HG03159 (cell line): Measurements from ENCODE around the gene ARHGAP6.
"Not testable (repeated sequence)": the region's sequence is repeated elsewhere in the genome, so short reads cannot be mapped to it uniquely, and the experiment has no call there.

ENCODE experiments used
- ATAC-seq: cut with Tn5 transposase; IDR thresholded peaks from one replicate; pipeline ENCODE4 v1.9.1; 2021; ENCODE audit warnings: mild to moderate bottlenecking, moderate library complexity; ENCODE audit not compliant: unreplicated experiment

Gene ARHGAP6

GRCh38 chrX:11533199-11533651, 132.5 kb downstream of the ARHGAP6 start:
- peak; percentile 88 for ATAC-seq

GRCh38 chrX:11532291-11533078, 133.2 kb downstream of the ARHGAP6 start:
- ATAC-seq = no peak

- ATAC-seq = no peak
These were observed 134.5 kb downstream of the ARHGAP6 start for GRCh38 chrX:11531226-11531625.

GRCh38 chrX:11530621-11531020, 135.1 kb downstream of the ARHGAP6 start:
- ATAC-seq = no peak

- no peak for ATAC-seq
These were observed 137.1 kb downstream of the ARHGAP6 start for GRCh38 chrX:11528623-11529022.

GRCh38 chrX:11525685-11526084, 140.0 kb downstream of the ARHGAP6 start:
- ATAC-seq = no peak

- not testable (repeated sequence) for ATAC-seq
These were observed 146.5 kb downstream of the ARHGAP6 start for GRCh38 chrX:11519234-11519633.

GRCh38 chrX:11509786-11510185, 155.9 kb downstream of the ARHGAP6 start:
- ATAC-seq = no peak

GRCh38 chrX:11504234-11504633, 161.5 kb downstream of the ARHGAP6 start:
- no peak for ATAC-seq

- ATAC-seq = no peak
These were observed 166.4 kb downstream of the ARHGAP6 start for GRCh38 chrX:11499076-11500044.

GRCh38 chrX:11491375-11491774, 174.3 kb downstream of the ARHGAP6 start:
- not testable (repeated sequence) for ATAC-seq

- no peak for ATAC-seq
These were observed 181.4 kb downstream of the ARHGAP6 start for GRCh38 chrX:11484290-11484689.

- no peak for ATAC-seq
These were observed 184.7 kb downstream of the ARHGAP6 start for GRCh38 chrX:11481035-11481434.

- no peak for ATAC-seq
These were observed 185.1 kb downstream of the ARHGAP6 start for GRCh38 chrX:11480626-11481025.

GRCh38 chrX:11478911-11479310, 186.8 kb downstream of the ARHGAP6 start:
- ATAC-seq = no peak

GRCh38 chrX:11478026-11478425, 187.7 kb downstream of the ARHGAP6 start:
- ATAC-seq = no peak

- no peak for ATAC-seq
These were observed 191.1 kb downstream of the ARHGAP6 start for GRCh38 chrX:11474576-11474975.

- ATAC-seq = no peak
These were observed 191.7 kb downstream of the ARHGAP6 start for GRCh38 chrX:11474021-11474420.

GRCh38 chrX:11472879-11473278, 192.8 kb downstream of the ARHGAP6 start:
- no peak for ATAC-seq

GRCh38 chrX:11472381-11472780, 193.3 kb downstream of the ARHGAP6 start:
- no peak for ATAC-seq

- ATAC-seq = no peak
These were observed 195.3 kb downstream of the ARHGAP6 start for GRCh38 chrX:11470250-11470974.
